Measurements from ENCODE around the gene MACF1.

DNA sequence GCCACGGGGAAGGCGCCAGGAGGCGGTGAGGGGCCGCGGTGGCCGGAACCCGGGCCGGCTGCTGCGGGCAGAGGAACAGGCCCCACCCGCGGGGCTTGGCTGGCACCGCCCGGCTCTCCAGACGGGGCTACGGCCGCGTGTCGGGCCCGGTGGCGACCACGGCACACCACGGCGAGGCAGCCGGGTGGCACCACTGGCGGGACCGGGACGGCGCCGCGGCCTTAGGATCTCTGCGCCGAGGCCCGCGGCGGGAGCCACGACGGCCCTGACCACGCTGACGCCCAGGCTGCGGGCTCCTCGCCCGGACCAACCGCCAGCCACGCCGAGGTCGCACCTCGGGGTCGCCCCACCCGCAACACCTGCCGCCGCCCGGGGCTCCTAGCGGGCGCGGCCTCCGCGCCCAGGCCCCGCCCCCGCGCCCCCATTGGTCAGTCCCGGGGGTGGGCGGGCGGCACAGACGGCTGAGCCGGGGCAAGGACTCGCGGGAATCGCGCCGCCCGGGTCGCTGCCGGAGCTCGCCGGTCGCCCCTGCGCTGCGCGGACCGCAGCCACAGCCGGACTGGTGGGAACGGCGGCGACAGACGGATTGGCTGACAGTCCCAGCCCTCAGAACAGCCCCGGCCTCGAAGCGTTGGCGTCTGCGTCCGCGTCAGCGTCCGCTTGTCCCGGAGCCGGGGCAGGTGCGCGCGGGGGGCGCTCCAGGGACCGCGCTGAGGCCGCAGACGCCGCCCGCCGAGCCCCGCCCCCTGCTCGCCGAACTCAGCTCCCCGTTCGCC, 286.8 kb downstream of the MACF1 start, which contains the start of gene BMP8A:
- TF ChIP-seq, protein P1, sequence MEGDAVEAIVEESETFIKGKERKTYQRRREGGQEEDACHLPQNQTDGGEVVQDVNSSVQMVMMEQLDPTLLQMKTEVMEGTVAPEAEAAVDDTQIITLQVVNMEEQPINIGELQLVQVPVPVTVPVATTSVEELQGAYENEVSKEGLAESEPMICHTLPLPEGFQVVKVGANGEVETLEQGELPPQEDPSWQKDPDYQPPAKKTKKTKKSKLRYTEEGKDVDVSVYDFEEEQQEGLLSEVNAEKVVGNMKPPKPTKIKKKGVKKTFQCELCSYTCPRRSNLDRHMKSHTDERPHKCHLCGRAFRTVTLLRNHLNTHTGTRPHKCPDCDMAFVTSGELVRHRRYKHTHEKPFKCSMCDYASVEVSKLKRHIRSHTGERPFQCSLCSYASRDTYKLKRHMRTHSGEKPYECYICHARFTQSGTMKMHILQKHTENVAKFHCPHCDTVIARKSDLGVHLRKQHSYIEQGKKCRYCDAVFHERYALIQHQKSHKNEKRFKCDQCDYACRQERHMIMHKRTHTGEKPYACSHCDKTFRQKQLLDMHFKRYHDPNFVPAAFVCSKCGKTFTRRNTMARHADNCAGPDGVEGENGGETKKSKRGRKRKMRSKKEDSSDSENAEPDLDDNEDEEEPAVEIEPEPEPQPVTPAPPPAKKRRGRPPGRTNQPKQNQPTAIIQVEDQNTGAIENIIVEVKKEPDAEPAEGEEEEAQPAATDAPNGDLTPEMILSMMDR (IDR thresholded peaks at IDR 0.05) = no peak
- no peak for TF ChIP-seq POLR2A (IDR thresholded peaks at IDR 0.05)
